Measurements from ENCODE around the gene TBRG1. TPM values are rescaled to one million over a fixed set of nuclear protein-coding genes. Genes with fewer than 3 reads are reported as not detected.

The TBRG1 gene
- total RNA-seq, 1 donor: 40.2 TPM

DNA sequence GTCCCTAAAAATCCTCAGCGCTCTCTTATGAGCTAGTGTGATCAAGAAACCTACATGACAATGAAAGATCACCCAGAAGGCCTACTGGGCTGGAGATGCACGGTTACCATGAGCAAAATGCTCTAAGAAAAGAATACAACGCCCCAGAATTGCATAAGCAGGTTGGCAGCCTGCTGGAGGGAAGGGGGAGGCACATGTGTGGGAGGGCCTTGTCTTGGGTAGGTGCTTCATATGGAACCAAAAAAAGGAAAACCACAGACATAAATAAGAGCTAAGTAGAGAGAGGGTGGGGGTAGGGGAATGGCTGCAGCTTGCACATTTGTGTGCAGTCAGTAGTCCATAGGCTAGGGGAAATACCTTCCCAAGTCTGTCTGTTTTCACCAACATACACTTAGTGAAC, 48.1 kb downstream of the TBRG1 start:
- no peaks in the 10 kb centered on the region for H3K27me3 ChIP-seq (ENCODE audit: insufficient read depth, low read length)
- TF ChIP-seq, protein P1, sequence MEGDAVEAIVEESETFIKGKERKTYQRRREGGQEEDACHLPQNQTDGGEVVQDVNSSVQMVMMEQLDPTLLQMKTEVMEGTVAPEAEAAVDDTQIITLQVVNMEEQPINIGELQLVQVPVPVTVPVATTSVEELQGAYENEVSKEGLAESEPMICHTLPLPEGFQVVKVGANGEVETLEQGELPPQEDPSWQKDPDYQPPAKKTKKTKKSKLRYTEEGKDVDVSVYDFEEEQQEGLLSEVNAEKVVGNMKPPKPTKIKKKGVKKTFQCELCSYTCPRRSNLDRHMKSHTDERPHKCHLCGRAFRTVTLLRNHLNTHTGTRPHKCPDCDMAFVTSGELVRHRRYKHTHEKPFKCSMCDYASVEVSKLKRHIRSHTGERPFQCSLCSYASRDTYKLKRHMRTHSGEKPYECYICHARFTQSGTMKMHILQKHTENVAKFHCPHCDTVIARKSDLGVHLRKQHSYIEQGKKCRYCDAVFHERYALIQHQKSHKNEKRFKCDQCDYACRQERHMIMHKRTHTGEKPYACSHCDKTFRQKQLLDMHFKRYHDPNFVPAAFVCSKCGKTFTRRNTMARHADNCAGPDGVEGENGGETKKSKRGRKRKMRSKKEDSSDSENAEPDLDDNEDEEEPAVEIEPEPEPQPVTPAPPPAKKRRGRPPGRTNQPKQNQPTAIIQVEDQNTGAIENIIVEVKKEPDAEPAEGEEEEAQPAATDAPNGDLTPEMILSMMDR (IDR thresholded peaks at IDR 0.05; ENCODE audit: extremely low read depth, low read depth, low read length): no peak
- no peak for DNase-seq (ENCODE audit: insufficient read length, low spot score, missing footprints)
- no peak overlapping the region for H3K4me2 ChIP-seq (ENCODE audit: insufficient read depth, low read length)
- no peak overlapping the region for H2AFZ ChIP-seq (ENCODE audit: low read length)
- H3K4me3 ChIP-seq (ENCODE audit: insufficient read depth, low read length): no peak overlapping the region
- no peaks in the 10 kb centered on the region for H4K20me1 ChIP-seq (ENCODE audit: insufficient read depth, low read length)
- H3K9me3 ChIP-seq (ENCODE audit: low read depth, low read length): no peaks in the 10 kb centered on the region
- H3K36me3 ChIP-seq (ENCODE audit: insufficient read depth, low read length): no peaks in the 10 kb centered on the region
- H3K27ac ChIP-seq (ENCODE audit: low read depth, low read length): no peak overlapping the region
- no peaks in the 10 kb centered on the region for H3K79me2 ChIP-seq (ENCODE audit: insufficient read depth, low read length)
- peaks cover 10% of the 10 kb centered on the region for H3K4me1 ChIP-seq (ENCODE audit: insufficient read depth, low read length)

DNA sequence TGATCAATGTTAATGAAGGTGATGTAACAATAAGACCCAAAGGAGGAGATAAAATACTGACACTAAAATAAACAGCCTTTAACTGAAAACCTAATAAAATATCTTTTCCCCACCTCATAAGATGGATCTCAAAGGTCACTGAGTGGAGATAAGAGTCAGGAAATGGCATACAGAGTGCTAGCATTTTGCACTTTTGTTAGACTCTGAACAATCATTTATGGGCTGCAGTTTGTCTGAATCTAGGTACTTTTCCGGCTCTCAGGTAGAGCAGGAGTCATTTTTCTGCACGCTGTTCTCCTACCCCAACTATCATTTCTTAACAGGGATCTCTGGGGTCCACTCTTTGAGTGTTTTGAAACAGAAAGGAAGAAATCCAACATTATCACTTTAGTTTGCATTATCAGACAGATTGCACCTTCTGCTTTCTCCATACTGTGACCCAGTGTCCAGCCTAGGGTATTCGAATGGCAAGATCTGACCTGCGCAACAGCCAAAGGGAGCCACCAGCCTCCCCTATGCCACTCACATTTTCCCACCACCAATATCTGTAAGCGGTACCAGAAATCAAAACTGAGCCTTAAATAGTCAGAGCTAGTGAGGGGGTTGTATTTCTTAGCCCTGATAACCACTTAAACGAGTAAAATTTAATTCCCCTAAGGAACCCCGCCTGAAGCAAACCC, 50.0 kb downstream of the TBRG1 start:
- Histone ChIP-seq H3K27me3 (ENCODE audit: insufficient read depth, low read length) (no peaks in the 10 kb centered on the region), H3K79me2 (ENCODE audit: insufficient read depth, low read length) (no peaks in the 10 kb centered on the region), H3K4me3 (ENCODE audit: insufficient read depth, low read length) (peak overlapping the region; percentile 90), H3K27ac (ENCODE audit: low read depth, low read length) (peak overlapping the region; percentile 58), H3K4me2 (ENCODE audit: insufficient read depth, low read length) (peak overlapping the region; percentile 92), H2AFZ (ENCODE audit: low read length) (peak overlapping the region; percentile 92), H3K9me3 (ENCODE audit: low read depth, low read length) (no peaks in the 10 kb centered on the region), H4K20me1 (ENCODE audit: insufficient read depth, low read length) (no peaks in the 10 kb centered on the region), H3K4me1 (ENCODE audit: insufficient read depth, low read length) (peaks cover 10% of the 10 kb centered on the region), H3K36me3 (ENCODE audit: insufficient read depth, low read length) (no peaks in the 10 kb centered on the region)
- TF ChIP-seq, protein P1 (IDR thresholded peaks at IDR 0.05; ENCODE audit: extremely low read depth, low read depth, low read length): no peak
- DNase-seq (ENCODE audit: insufficient read length, low spot score, missing footprints): no peak

DNA sequence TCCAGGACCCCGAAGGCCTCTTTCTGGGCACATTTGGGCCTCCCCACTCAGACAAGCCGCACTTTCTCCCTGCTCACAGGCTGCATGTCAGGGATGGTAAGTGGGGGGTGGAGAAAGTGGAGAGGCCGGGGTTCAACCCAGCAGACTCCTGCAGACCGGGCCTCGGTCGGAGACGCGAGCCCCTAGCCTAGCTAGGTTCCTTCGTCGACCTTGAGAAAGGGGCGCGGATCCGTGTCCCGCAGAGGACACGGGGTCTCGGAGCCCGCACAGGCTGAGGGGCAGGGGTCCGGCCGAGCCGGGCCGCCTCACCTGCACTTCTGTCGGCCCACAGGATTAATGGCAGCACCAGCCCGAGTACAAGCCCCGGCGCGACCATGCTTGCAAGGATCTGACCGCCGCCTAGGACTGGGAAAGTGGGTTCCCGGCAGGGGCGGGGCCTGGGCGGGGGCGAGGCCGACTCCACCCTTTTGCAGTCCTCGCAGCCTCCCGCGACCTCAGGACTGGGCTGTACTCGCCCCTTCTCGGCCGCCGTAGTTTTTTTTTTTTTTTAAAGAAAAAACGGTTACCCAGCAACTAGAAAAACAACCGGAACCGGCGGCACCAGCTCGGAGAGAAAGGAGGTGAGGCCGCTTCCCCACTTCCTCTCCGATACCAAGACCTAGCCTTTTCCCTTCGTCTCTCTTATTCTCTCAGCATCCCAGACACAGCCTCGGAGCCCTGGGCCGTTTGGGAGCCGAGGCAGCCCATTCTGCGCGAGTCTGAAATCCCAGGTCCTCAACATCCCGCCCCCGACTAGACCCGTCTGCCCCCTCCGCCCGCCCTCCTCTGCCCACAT, 50.9 kb downstream of the TBRG1 start, which contains the start of the genes SIAE and SPA17:
SIAE (minus strand) TSS at position 407 of the 835 bp plus-strand sequence; CDS start at position 376, 31 bp downstream.
SPA17 (plus strand) TSS at position 572 of the 835 bp plus-strand sequence. CDS start 1,361 bp downstream, outside the sequence.
- peaks cover 10% of the 10 kb centered on the region for H3K4me1 ChIP-seq (ENCODE audit: insufficient read depth, low read length)
- peak within 1 kb of the TSS; percentile 90 for H3K4me3 ChIP-seq (ENCODE audit: insufficient read depth, low read length)
- peak within 1 kb of the TSS; percentile 81 for H3K27ac ChIP-seq (ENCODE audit: low read depth, low read length)
- no peaks in the 10 kb centered on the region for H3K79me2 ChIP-seq (ENCODE audit: insufficient read depth, low read length)
- no peaks in the 10 kb centered on the region for H3K27me3 ChIP-seq (ENCODE audit: insufficient read depth, low read length)
- H4K20me1 ChIP-seq (ENCODE audit: insufficient read depth, low read length): no peaks in the 10 kb centered on the region
- H3K4me2 ChIP-seq (ENCODE audit: insufficient read depth, low read length): peak within 1 kb of the TSS; percentile 92
- no peaks in the 10 kb centered on the region for H3K9me3 ChIP-seq (ENCODE audit: low read depth, low read length)
- H2AFZ ChIP-seq (ENCODE audit: low read length): peak within 1 kb of the TSS; percentile 93
- DNase-seq (ENCODE audit: insufficient read length, low spot score, missing footprints): peak; percentile 95
- no peaks in the 10 kb centered on the region for H3K36me3 ChIP-seq (ENCODE audit: insufficient read depth, low read length)
- TF ChIP-seq, protein P1 (IDR thresholded peaks at IDR 0.05; ENCODE audit: extremely low read depth, low read depth, low read length): no peak

DNA sequence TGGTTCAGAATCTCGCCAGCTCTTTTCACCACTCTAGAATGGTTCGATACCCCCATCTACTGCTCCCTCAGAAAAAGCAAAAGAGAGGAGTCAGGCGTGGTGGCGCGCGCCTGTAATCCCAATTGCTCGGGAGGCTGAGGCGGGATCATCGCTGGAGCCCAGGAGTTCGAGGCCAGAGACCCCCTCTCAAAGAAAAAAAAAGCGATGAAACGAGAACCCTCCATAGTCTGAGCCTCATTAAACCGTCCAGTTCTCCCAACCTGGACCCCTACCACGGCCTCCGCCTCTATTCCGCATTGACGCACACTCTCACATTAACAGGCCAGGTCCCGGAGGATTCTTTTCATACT, 51.5 kb downstream of the TBRG1 start:
- no peaks in the 10 kb centered on the region for H4K20me1 ChIP-seq (ENCODE audit: insufficient read depth, low read length)
- H3K4me1 ChIP-seq (ENCODE audit: insufficient read depth, low read length): peaks cover 10% of the 10 kb centered on the region
- TF ChIP-seq, protein P1 (IDR thresholded peaks at IDR 0.05; ENCODE audit: extremely low read depth, low read depth, low read length): no peak
- peak overlapping the region; percentile 90 for H3K4me3 ChIP-seq (ENCODE audit: insufficient read depth, low read length)
- H3K36me3 ChIP-seq (ENCODE audit: insufficient read depth, low read length): no peaks in the 10 kb centered on the region
- DNase-seq (ENCODE audit: insufficient read length, low spot score, missing footprints): no peak
- peak overlapping the region; percentile 93 for H2AFZ ChIP-seq (ENCODE audit: low read length)
- H3K79me2 ChIP-seq (ENCODE audit: insufficient read depth, low read length): no peaks in the 10 kb centered on the region
- H3K27ac ChIP-seq (ENCODE audit: low read depth, low read length): peak overlapping the region; percentile 81
- peak overlapping the region; percentile 92 for H3K4me2 ChIP-seq (ENCODE audit: insufficient read depth, low read length)
- no peaks in the 10 kb centered on the region for H3K9me3 ChIP-seq (ENCODE audit: low read depth, low read length)
- H3K27me3 ChIP-seq (ENCODE audit: insufficient read depth, low read length): no peaks in the 10 kb centered on the region
